Loucy (cell line): Measurements from ENCODE around the gene FMN2.

Experiments used
- EZH2phosphoT487 ChIP-seq: fragments of 200-600 bp; IDR thresholded peaks from 2 replicates; pipeline ENCODE4 v1.6.1; 2018; ENCODE audit warnings: antibody characterized with exemption, mild to moderate bottlenecking, moderate library complexity, borderline replicate concordance
- TF ChIP-seq, protein P1 (sequence below): fragments of 200-600 bp; sonication (generic); conservative IDR thresholded peaks from 2 replicates; pipeline ENCODE4 v1.5.1; 2014; ENCODE audit warnings: mild to moderate bottlenecking, antibody characterized with exemption, low read length

DNA sequence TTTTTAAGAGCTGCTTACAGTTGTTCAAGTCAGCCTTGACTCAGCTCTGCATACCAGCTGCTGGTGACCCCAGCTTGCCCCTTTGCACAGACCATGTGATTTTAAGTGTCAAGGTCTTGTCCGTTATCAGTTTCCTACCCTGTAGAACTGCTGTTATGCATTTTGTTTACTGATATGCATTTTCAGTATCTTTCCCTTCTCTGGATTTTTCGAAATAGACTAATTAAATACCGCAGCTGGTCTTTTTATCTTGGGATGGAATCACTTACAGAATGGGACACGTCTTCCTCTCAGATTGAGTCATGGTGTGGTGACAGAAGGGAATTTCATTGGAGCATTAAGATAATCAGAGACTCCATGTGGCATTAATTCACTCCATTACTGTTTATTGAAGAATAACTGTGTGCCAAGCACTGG, 145.6 kb downstream of the FMN2 start:
- TF ChIP-seq, protein P1, sequence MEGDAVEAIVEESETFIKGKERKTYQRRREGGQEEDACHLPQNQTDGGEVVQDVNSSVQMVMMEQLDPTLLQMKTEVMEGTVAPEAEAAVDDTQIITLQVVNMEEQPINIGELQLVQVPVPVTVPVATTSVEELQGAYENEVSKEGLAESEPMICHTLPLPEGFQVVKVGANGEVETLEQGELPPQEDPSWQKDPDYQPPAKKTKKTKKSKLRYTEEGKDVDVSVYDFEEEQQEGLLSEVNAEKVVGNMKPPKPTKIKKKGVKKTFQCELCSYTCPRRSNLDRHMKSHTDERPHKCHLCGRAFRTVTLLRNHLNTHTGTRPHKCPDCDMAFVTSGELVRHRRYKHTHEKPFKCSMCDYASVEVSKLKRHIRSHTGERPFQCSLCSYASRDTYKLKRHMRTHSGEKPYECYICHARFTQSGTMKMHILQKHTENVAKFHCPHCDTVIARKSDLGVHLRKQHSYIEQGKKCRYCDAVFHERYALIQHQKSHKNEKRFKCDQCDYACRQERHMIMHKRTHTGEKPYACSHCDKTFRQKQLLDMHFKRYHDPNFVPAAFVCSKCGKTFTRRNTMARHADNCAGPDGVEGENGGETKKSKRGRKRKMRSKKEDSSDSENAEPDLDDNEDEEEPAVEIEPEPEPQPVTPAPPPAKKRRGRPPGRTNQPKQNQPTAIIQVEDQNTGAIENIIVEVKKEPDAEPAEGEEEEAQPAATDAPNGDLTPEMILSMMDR = no peak
- no peak for TF ChIP-seq EZH2phosphoT487
